Neural progenitor cell (in vitro differentiated cells): ENCODE data around the gene MGRN1.

Experiments
- EZH2 ChIP-seq: fragments of 200-600 bp; sonication (generic); IDR thresholded peaks from 2 replicates; pipeline ENCODE4 v1.6.1; 2017; ENCODE audit warnings: antibody characterized with exemption, mild to moderate bottlenecking, moderate library complexity
- EZH2phosphoT487 ChIP-seq: fragments of 200-600 bp; sonication (generic); IDR thresholded peaks from 2 replicates; pipeline ENCODE4 v1.6.1; 2017; ENCODE audit warnings: antibody characterized with exemption
- TF ChIP-seq, protein P1 (sequence below): fragments of 200-600 bp; sonication (generic); IDR thresholded peaks from 2 replicates; pipeline ENCODE4 v1.5.1; 2017; ENCODE audit warnings: antibody characterized with exemption, mild to moderate bottlenecking

DNA sequence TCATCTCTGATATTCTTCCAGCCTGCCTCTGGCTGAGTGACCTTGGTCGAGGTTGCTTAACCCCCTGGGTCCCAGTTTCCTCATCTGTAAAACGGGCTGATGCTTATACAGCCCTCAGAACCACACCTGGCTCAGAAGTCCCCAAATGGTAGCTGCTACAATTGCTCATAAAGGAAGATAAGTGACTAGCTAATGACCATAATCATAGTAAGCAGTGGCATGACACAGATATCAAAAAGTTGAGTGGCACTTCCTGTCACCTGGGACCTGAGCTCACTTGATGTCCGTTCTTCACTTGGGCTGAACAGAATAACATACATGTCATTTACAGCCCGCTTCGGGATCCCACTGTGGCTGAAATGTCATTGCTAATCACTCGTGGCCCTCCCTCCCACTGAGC is 1.8 kb downstream of the MGRN1 start:
- TF ChIP-seq, protein P1, sequence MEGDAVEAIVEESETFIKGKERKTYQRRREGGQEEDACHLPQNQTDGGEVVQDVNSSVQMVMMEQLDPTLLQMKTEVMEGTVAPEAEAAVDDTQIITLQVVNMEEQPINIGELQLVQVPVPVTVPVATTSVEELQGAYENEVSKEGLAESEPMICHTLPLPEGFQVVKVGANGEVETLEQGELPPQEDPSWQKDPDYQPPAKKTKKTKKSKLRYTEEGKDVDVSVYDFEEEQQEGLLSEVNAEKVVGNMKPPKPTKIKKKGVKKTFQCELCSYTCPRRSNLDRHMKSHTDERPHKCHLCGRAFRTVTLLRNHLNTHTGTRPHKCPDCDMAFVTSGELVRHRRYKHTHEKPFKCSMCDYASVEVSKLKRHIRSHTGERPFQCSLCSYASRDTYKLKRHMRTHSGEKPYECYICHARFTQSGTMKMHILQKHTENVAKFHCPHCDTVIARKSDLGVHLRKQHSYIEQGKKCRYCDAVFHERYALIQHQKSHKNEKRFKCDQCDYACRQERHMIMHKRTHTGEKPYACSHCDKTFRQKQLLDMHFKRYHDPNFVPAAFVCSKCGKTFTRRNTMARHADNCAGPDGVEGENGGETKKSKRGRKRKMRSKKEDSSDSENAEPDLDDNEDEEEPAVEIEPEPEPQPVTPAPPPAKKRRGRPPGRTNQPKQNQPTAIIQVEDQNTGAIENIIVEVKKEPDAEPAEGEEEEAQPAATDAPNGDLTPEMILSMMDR, result no peak
- TF ChIP-seq EZH2 (no peak), EZH2phosphoT487 (no peak)
